Activated naive CD4-positive, alpha-beta T cell treated with anti-CD3 and anti-CD28 coated beads for 36 hours (primary cell): ENCODE measurements around the gene OTX1. TPM values are rescaled to one million over a fixed set of nuclear protein-coding genes. Genes with fewer than 3 reads are reported as not detected.
"Not testable (repeated sequence)": the region's sequence is repeated elsewhere in the genome, so short reads cannot be mapped to it uniquely, and the experiment has no call there.

ENCODE experiments used
- CTCF ChIA-PET: fragments of 350-600 bp; sonication (Branson Sonifier 250); formaldehyde crosslinking; loops from one replicate; lab custom pipeline; 2021; ENCODE audit warnings: antibody characterized with exemption; lab: Charles Lee
- DNase-seq: peaks from one replicate; pipeline ENCODE4 v3.0.0-alpha.2; 2020
- H3K27ac Mint-ChIP-seq: one replicate; pipeline ENCODE4 v1.8.0; 2021; ENCODE audit warnings: mild to moderate bottlenecking, mixed read lengths
- H3K27me3 Mint-ChIP-seq: one replicate; pipeline ENCODE4 v1.8.0; 2021; ENCODE audit warnings: low read depth, mixed read lengths
- H3K36me3 Mint-ChIP-seq: one replicate; pipeline ENCODE4 v1.8.0; 2021; ENCODE audit warnings: low read depth, mixed read lengths
- H3K4me1 Mint-ChIP-seq: one replicate; pipeline ENCODE4 v1.8.0; 2021; ENCODE audit warnings: low read depth, mixed read lengths
- H3K4me3 Mint-ChIP-seq: one replicate; pipeline ENCODE4 v1.8.0; 2021; ENCODE audit warnings: mild to moderate bottlenecking, moderate library complexity, mixed read lengths
- H3K9me3 Mint-ChIP-seq: one replicate; pipeline ENCODE4 v1.8.0; 2021; ENCODE audit warnings: mixed read lengths
- intact Hi-C: fragments of 100-400 bp; cut with micrococcal nuclease; formaldehyde crosslinking; loops from one replicate; pipeline ENCODE4 v1.15.1; 2023
- total RNA-seq, 2 experiments: library from RNA; stranded (reverse); gene quantifications; one replicate each; pipeline ENCODE4 v1.2.3, GENCODE V29; 2021

OTX1 gene
- total RNA-seq, 2 experiments from 2014 or later = not detected

GRCh38 chr2:63066265-63066664 lies 15.6 kb downstream of the OTX1 start:
- Mint-ChIP-seq H3K4me1 (no peaks in the 10 kb centered on the region), H3K9me3 (no peaks in the 10 kb centered on the region), H3K27ac (no peak overlapping the region), H3K36me3 (no peaks in the 10 kb centered on the region), H3K4me3 (no peak overlapping the region), H3K27me3 (peaks cover 43% of the 10 kb centered on the region)
- CTCF ChIA-PET = no interaction called here
- no peak for DNase-seq
- intact Hi-C loops = no loop called here

GRCh38 chr2:63066838-63067237 lies 16.2 kb downstream of the OTX1 start:
- DNase-seq = no peak
- no peaks in the 10 kb centered on the region for H3K36me3 Mint-ChIP-seq
- no peak overlapping the region for H3K27ac Mint-ChIP-seq
- peaks cover 43% of the 10 kb centered on the region for H3K27me3 Mint-ChIP-seq
- H3K9me3 Mint-ChIP-seq = no peaks in the 10 kb centered on the region
- intact Hi-C loops = no loop called here
- no peaks in the 10 kb centered on the region for H3K4me1 Mint-ChIP-seq
- CTCF ChIA-PET = no interaction called here
- H3K4me3 Mint-ChIP-seq = no peak overlapping the region

GRCh38 chr2:63071664-63072063 lies 21.0 kb downstream of the OTX1 start:
- Mint-ChIP-seq H3K27ac (no peak overlapping the region), H3K27me3 (peaks cover 16% of the 10 kb centered on the region), H3K36me3 (no peaks in the 10 kb centered on the region), H3K9me3 (no peaks in the 10 kb centered on the region), H3K4me3 (no peak overlapping the region), H3K4me1 (no peaks in the 10 kb centered on the region)
- intact Hi-C loops = no loop called here
- CTCF ChIA-PET = no interaction called here
- no peak for DNase-seq

GRCh38 chr2:63073994-63074393 lies 23.4 kb downstream of the OTX1 start:
- Mint-ChIP-seq H3K4me3 (no peak overlapping the region), H3K4me1 (no peaks in the 10 kb centered on the region), H3K27ac (no peak overlapping the region), H3K27me3 (peaks cover 16% of the 10 kb centered on the region), H3K36me3 (no peaks in the 10 kb centered on the region), H3K9me3 (no peaks in the 10 kb centered on the region)
- intact Hi-C loops = no loop called here
- CTCF ChIA-PET = no interaction called here
- DNase-seq = no peak

GRCh38 chr2:63074399-63074798 lies 23.8 kb downstream of the OTX1 start:
- intact Hi-C loops, H3K9me3 Mint-ChIP-seq: not testable (repeated sequence)
- H3K27me3 Mint-ChIP-seq = peaks cover 12% of the 10 kb centered on the region

GRCh38 chr2:63078852-63079606 lies 28.4 kb downstream of the OTX1 start:
- peaks cover 10% of the 10 kb centered on the region for H3K27me3 Mint-ChIP-seq
- CTCF ChIA-PET = no interaction called here
- H3K27ac Mint-ChIP-seq = no peak overlapping the region
- H3K4me3 Mint-ChIP-seq = no peak overlapping the region
- no peaks in the 10 kb centered on the region for H3K9me3 Mint-ChIP-seq
- H3K36me3 Mint-ChIP-seq = no peaks in the 10 kb centered on the region
- no peaks in the 10 kb centered on the region for H3K4me1 Mint-ChIP-seq
- intact Hi-C loops = no loop called here
- peak; percentile 21 for DNase-seq

More at GRCh38 chr2:63074399-63074798, 23.8 kb downstream of the OTX1 start:
- DNase-seq, CTCF ChIA-PET, H3K27ac Mint-ChIP-seq, H3K4me1 Mint-ChIP-seq, H3K36me3 Mint-ChIP-seq, H3K4me3 Mint-ChIP-seq: not testable (repeated sequence)

- Mint-ChIP-seq H3K4me1 (no peaks in the 10 kb centered on the region), H3K9me3 (no peaks in the 10 kb centered on the region), H3K27ac (no peak overlapping the region), H3K27me3 (peaks cover 13% of the 10 kb centered on the region), H3K4me3 (no peak overlapping the region), H3K36me3 (no peaks in the 10 kb centered on the region)
- DNase-seq = no peak
- intact Hi-C loops = no loop called here
- CTCF ChIA-PET = no interaction called here
Observed at GRCh38 chr2:63081404-63081803, 30.8 kb downstream of the OTX1 start.

- Mint-ChIP-seq H3K27ac (no peak overlapping the region), H3K4me1 (no peaks in the 10 kb centered on the region), H3K9me3 (peaks cover 1% of the 10 kb centered on the region), H3K27me3 (peaks cover 14% of the 10 kb centered on the region), H3K36me3 (no peaks in the 10 kb centered on the region), H3K4me3 (no peak overlapping the region)
- intact Hi-C loops = no loop called here
- DNase-seq = no peak
- CTCF ChIA-PET = no interaction called here
Observed at GRCh38 chr2:63086687-63087086, 36.1 kb downstream of the OTX1 start.

- H3K36me3 Mint-ChIP-seq = no peaks in the 10 kb centered on the region
- no peak for DNase-seq
- H3K9me3 Mint-ChIP-seq = peaks cover 1% of the 10 kb centered on the region
- intact Hi-C loops = no loop called here
- no peaks in the 10 kb centered on the region for H3K4me1 Mint-ChIP-seq
- H3K27ac Mint-ChIP-seq = no peak overlapping the region
- peaks cover 9% of the 10 kb centered on the region for H3K27me3 Mint-ChIP-seq
- H3K4me3 Mint-ChIP-seq = no peak overlapping the region
- CTCF ChIA-PET = no interaction called here
Observed at GRCh38 chr2:63092401-63092800, 41.8 kb downstream of the OTX1 start.

- no peaks in the 10 kb centered on the region for H3K4me1 Mint-ChIP-seq
- CTCF ChIA-PET = no interaction called here
- peaks cover 1% of the 10 kb centered on the region for H3K9me3 Mint-ChIP-seq
- H3K27ac Mint-ChIP-seq = no peak overlapping the region
- intact Hi-C loops = no loop called here
- H3K4me3 Mint-ChIP-seq = no peak overlapping the region
- no peaks in the 10 kb centered on the region for H3K36me3 Mint-ChIP-seq
- peaks cover 9% of the 10 kb centered on the region for H3K27me3 Mint-ChIP-seq
- no peak for DNase-seq
Observed at GRCh38 chr2:63092857-63093256, 42.2 kb downstream of the OTX1 start.

- CTCF ChIA-PET = no interaction called here
- intact Hi-C loops = no loop called here
- peaks cover 9% of the 10 kb centered on the region for H3K27me3 Mint-ChIP-seq
- H3K27ac Mint-ChIP-seq = no peak overlapping the region
- DNase-seq = no peak
- no peaks in the 10 kb centered on the region for H3K4me1 Mint-ChIP-seq
- no peak overlapping the region for H3K4me3 Mint-ChIP-seq
- no peaks in the 10 kb centered on the region for H3K36me3 Mint-ChIP-seq
- peaks cover 1% of the 10 kb centered on the region for H3K9me3 Mint-ChIP-seq
Observed at GRCh38 chr2:63093502-63093901, 42.9 kb downstream of the OTX1 start.

- Mint-ChIP-seq H3K27ac (no peak overlapping the region), H3K9me3 (no peaks in the 10 kb centered on the region), H3K27me3 (peaks cover 3% of the 10 kb centered on the region), H3K36me3 (no peaks in the 10 kb centered on the region), H3K4me1 (no peaks in the 10 kb centered on the region), H3K4me3 (no peak overlapping the region)
- DNase-seq = no peak
- intact Hi-C loops = no loop called here
- CTCF ChIA-PET = no interaction called here
Observed at GRCh38 chr2:63096491-63096890, 45.9 kb downstream of the OTX1 start.

- DNase-seq = no peak
- no peak overlapping the region for H3K27ac Mint-ChIP-seq
- no peaks in the 10 kb centered on the region for H3K4me1 Mint-ChIP-seq
- no peaks in the 10 kb centered on the region for H3K36me3 Mint-ChIP-seq
- peaks cover 6% of the 10 kb centered on the region for H3K9me3 Mint-ChIP-seq
- H3K4me3 Mint-ChIP-seq = no peak overlapping the region
- CTCF ChIA-PET = no interaction called here
- intact Hi-C loops = no loop called here
- H3K27me3 Mint-ChIP-seq = peaks cover 5% of the 10 kb centered on the region
Observed at GRCh38 chr2:63099032-63099431, 48.4 kb downstream of the OTX1 start.
